Stimulated activated naive CD4-positive, alpha-beta T cell (primary cell): ENCODE data around the gene GRAMD2B.
"Not testable (repeated sequence)": the region's sequence is repeated elsewhere in the genome, so short reads cannot be mapped to it uniquely, and the experiment has no call there.

ENCODE experiments used
- DNase-seq, 6 experiments: peaks; one replicate each; lab custom pipeline; 2025; lab: John Stamatoyannopoulos, UW

Gene GRAMD2B

DNA sequence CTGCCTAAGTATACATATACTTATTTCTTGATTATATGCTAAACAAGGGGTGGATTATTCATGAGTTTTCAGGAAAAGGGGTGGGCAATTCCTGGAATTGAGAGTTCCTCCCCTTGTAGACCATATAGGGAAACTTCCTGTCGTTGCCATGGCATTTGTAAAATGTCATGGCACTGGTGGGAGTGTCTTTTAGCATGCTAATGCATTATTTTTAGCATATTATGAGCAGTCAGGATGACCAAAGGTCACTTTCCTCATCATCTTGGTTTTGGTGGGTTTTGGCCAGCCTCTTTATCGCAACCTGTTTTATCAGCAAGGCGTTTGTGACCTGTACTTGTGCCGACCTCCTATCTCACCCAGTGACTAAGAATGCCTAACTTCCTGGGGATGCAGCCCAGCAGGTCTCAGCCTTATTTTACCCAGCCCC lies 90.9 kb downstream of the GRAMD2B start:
- no peak for DNase-seq

DNA sequence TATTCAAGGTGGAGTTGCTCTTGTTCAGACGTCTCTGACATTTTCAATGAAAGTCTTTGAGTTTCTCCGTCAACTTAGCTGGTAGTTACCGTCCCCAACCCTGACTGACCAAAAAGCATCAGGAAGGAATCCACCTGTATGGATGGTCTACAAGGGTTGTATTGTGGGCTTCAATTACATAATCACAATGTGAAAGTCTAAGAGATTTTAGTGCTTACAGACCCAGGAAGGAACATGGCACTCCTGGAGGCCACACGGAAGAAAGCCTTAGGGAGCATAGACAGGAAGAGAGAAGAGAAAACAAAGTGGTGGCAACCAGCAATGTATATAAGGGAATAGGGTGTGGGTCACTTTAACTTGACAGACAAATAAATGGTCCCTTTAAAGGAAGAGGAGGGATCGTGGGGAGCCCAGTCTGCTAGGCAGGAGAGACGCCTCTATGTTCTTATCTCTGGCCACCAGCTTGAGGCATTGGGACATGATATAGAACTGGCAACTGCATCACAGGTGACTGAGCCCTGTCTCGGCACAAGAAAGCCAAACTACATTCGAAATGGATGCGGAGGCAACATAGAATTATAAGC lies 91.4 kb downstream of the GRAMD2B start:
- no peak for DNase-seq

DNA sequence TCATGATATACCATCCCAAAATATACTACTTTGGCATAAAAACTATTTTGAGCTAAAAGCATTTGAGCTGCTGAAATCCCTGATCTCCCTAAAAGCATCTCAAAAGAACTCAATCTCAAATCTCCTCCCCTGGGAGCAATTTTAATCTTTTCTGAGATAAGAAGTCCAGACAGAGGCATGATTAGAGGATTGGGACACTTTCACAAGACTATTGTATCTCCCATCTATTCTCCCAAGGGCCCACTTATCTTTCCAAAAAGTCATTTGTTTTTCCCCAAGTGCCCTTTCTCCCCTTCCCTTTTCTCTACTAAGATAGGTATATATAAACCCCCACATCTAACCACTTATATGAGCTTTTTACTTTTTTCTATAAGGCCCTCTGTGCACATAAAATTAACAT lies 92.1 kb downstream of the GRAMD2B start:
- DNase-seq: no peak

DNA sequence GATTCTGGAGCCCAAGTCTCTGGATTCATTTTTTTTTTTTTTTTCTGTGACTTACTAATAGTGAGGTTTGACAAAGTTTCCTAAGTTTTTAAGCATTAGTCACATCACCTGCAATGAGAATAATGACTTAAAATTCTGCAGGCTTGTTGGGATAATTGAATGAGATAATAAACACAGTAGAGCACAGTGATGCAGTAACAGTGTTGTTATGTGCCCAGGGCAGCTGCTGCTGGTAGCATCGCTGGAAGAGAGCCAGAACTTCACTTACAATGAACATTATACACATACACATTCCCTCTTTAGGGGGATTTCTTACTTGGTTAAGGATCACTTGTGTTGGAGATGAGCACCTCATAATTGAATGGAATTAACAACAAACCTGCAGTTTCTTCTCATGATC lies 92.9 kb downstream of the GRAMD2B start:
- no peak for DNase-seq

DNA sequence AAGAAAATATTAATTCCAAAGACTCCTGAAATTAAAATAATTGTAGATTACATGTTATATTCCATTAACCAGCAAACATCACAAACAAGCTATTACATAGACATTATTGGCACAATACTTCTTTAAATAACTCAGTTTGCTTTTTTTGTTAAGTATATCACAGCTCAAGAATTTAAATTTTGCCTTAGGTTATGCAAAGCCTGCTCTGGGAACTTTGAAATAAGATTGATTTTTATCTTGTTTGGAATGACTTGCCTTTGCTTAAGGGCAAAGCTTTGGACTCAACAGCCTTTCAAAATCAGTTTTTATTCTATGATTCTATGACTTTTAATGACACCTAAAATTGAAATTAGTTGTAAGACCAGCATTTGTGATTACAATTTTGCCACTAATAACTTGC lies 93.6 kb downstream of the GRAMD2B start:
- DNase-seq: no peak

DNA sequence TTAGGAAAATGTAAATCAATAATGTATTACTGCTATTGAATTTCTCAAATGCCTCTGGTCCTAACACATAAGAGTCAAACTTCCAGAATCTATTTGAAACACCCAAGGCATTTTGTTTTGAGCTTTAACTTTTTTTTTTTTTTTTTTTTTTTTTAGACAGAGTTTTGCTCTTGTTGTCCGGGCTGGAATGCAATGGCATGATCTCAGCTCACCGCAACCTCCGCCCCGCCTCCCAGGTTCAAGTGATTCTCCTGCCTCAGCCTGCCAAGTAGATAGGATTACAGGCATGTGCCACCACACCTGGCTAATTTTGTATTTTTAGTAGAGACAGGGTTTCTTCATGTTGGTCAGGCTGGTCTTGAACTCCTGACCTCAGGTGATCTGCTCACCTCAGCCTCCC lies 96.0 kb downstream of the GRAMD2B start:
- not testable (repeated sequence) for DNase-seq

DNA sequence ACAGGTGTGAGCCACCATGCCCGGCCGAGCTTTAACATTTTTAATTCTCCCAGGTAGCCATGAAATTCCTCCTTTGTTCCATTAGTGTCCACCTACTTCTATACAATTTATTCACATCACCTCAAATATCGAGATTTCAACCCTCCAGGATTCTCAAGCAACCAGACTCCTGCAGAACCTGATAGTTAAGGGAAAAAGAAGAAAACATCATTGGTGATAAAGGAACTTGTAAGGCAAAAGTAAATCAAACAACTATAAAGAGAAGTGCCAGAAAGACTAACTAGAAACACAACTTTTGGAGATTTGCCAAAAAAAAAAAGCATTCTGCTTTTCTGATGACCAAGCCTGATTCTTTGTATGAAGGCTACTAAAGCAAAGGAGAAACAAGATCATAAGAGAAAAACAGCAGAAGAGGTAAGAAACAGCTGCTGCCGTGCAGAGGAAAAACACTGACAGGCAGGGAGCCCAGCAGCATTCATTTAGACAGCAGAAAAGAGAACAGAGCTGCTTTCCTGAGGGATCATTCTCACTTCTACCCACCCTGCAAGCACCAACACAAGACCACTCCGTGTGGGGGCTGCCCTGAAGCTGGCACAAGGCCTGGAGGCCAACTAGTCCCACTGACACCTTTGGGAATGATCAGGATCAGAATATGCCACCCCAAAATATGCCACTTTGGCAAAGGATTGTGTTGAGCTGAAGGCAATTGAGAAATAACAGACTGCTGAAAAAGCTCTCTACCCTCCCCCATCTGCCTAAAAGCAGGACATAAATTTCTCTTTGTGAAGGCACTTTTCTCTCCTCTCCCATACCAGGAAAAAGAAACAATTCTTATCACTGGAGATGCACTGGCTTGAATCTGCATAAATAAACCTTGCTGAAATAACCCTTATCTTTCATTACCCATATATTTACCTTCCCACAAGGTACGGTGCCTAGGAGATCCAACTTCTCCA lies 96.7 kb downstream of the GRAMD2B start:
- DNase-seq: no peak

DNA sequence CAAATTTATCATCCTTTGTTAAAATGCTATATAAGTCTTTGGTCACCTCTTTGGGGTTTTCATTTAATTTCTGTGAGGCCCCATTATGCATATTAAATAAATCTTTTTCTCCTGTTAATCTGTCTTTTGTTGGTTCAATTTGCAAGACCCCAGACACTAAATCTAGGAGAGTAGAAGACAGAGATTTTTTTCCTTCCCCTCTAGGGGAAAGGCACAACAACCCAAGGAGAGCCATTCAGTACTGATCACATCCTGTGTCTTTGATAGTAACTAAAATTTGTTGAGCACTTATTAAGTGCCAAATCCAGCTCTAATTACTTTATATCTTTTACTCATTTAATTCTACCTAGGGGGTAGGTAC lies 97.4 kb downstream of the GRAMD2B start:
- DNase-seq: no peak

DNA sequence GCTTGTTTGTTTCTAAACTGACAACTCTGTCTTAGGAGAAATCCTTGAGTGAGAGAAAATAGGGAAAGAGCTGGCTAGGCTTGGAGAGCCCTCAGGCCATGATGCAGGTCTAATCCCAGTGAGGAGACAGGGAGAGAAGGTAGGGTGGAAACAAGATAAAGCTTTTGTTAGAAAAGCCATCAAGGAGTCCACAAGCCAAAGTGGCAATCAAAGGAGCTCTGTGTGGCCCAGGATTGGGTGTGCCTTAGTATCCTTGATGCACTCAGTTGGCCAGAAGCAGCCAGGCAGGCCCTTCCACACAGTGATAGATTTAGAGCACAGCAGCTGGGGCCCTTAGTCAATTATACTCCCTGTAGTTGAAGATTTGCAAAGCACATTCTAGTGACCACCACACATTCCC lies 97.9 kb downstream of the GRAMD2B start:
- no peak for DNase-seq

DNA sequence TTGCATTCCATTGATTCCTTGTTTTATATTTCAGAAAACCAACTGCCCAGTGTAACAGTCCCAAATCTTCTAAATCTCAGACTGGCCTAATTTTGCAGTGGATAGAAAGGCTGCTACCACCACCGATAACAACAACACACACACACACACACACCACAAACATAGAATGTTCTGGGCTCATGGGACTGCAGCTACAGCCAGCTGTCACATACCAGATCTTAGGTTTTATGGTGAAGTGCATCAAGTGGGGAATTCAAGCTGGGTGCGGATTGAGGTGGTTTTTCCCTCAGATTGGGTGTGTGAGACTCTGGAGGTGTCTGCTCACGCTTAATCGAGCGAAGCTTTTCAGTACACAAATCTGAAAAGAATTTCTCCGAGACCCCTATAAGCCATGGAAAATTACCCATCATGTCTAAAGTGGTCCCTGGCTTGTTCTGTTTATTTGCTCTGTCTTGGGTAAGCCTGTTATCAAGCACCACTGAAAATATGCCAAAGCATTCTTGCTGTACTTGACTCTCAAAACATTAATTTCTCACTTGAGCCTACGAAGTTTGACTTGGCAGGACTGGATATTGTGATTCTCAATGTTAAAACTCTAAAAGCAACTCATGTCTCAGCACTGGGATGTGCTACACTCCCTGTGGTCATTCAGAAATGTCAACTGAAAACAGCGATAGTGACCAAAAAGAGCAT lies 100.8 kb downstream of the GRAMD2B start:
- DNase-seq: no peak

DNA sequence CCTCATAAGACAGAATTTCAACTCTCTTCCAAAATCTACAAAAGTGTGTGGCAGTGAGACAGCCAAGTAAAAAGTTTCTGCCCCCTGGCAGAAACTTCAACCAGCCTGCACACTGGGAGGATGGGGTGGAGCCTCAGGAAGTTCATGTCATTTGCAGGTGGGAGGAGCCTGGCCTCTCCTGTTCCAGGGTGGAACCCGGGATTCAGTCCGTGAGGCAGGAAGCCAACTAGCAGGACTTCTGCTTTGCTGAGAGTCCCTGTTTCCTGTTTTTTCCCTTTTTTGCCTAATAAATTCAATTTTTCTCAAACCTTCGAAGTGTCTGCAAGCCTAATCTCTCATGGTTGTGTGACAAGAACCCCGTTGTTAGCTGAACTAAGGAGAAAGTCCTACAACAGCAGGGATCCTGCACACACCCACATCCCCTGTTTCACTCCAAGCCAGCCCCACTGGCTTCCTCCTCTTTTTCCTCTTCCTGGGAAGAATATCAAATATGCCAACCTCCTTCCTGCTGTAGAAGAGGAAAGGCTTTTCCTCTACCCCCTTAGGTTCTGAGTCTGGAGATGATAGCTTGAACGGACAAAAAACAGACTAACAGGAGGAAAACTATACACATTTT lies 102.5 kb downstream of the GRAMD2B start:
- DNase-seq: no peak

DNA sequence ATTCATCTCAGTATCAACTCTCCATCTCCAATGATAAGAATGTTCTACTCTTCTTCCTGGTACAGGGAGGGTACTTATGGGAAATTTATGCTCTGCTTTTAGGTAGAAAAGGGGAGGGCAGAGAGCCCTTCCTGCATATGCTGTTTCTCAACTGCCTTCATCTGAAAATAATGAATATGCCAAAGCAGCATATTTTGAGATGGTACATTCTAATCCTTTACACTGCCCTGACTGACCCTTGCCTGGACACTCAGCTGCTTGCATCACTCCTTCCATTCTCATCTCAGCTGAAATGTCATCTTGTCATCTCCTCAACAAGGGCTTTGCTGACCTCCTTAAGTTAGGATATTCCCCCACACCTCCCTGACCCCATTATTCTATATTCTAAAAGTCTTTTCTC lies 103.3 kb downstream of the GRAMD2B start:
- DNase-seq: no peak

DNA sequence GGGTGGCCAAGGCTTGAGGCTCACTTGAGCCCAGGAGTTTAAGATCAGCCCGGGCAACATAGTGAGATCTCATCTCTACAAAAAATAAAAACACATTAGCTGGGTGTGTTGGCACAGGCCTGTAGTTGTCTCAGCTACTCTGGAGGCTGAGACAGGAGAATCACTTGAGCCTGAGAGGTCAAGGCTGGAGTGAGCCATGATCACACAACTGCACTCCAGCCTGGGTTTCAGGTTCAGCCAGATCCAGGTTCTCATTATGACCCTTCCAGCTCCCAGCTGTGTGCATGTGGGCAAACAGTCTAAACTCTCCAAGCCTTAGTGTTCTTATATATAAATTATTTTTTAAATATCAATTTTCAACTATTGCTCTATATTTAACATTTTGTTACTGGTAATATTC lies 103.9 kb downstream of the GRAMD2B start:
- no peak for DNase-seq

DNA sequence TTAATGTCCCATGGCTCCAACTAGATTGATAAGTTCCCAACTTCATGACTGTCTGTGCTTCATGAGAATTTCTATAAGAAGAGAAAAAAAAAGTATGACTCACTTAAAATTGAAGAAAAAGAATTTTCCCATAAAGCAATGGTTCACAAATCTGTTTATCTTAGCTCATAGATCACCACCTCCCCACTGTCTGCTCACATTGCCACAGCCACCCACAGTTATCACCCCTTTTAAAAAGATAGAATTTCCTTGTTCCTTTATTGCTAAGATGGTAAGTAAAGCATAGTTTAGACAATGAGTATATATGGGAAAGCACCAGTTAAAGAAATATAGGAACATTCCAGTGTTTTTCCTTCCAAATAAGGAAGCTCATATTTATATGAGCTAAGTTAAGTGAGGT lies 104.7 kb downstream of the GRAMD2B start:
- DNase-seq: no peak

DNA sequence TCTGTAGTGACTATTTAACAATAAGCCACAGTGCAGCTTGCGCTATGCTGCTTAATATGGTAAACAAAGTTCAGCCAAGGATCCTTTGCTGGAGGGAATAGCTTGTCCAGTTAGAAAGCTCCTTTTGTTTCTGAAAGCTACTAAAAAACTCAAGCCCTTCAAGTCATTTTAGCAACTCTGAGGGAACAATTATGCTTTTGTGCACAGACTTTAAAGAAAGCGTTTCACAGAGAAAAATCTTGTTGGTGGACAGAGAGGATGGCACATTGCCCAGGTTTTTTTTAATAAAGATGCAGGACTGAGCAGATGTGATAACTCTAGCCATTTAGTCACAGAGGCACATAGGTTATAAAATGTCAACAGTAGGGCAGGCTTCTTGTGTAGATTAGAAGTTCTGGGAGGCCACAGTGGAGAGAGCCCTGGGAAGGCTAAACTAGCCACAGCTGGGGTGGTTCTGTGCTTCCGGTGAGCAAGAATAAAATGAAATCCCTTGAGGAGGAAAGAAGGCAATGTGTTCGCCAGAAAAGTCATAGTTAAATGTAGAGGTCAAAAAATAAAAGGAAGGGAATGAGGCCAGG lies 108.4 kb downstream of the GRAMD2B start:
- DNase-seq: no peak

DNA sequence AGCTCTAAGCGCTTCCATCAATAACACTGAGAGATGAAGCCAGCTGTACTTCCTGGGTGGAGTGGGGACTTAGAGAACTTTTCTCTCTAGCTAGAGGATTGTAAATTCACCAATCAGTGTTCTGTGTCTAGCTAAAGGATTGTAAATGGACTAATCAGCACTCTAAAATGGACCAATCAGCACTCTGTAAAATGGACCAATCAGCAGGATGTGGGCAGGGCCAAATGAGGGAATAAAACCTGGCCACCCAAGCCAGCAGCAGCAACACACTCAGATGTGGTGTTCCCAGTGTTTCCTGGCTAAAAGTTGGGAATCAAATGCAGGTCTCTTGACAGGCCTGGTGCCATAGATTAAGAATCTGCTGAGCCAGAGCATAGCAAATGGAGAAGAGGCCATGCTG lies 111.3 kb downstream of the GRAMD2B start:
- DNase-seq: no peak

DNA sequence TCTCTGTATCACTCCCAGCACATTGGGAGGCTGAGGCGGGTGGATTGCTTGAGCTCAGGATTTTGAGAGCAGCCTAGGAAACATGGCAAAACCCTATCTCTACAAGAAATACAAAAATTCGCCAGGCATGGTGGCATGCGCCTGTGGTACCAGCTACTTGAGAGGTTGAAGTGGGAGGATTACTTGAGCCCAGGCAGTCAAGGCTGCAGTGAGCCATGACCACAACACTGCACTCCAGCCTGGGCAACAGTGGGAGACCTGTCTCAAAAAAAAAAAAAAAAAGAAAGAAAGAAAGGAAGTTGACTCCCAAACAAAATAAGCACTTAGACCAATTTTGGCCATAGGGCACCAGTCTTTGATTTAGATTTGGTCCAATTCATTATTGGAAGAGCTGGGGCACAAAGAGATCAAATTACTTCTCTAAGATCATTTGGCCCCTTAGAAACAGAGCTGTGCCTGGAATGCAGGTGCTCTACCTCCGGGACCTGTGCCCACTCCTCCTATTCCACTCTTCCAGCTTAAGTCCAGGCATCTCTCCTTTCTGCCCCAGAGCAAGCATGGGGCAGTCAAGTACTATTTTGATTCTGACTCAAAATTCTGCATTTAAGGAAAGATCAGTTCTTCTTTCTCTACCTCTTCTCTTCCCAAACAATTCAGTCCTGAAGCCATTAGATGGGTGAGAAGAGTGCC lies 112.8 kb downstream of the GRAMD2B start:
- no peak for DNase-seq

DNA sequence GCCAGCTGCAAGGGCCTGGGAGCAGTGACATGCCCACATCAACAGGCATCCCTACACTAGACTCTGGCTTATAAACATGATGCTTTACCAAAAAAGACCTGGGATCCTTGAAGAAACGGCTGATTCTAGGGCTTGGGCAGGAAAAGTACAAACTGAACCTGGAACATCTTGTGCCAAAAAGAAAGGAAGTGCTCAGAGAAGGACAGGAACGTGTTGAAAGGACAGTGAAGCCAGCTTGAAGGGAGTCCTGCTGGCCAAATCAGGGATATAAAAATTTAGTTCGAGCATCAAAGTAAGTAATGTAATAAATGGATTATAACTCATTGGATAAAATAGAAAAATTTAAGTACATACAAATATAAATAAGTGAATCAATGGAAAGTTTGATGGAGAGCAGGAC lies 113.7 kb downstream of the GRAMD2B start:
- DNase-seq: no peak

DNA sequence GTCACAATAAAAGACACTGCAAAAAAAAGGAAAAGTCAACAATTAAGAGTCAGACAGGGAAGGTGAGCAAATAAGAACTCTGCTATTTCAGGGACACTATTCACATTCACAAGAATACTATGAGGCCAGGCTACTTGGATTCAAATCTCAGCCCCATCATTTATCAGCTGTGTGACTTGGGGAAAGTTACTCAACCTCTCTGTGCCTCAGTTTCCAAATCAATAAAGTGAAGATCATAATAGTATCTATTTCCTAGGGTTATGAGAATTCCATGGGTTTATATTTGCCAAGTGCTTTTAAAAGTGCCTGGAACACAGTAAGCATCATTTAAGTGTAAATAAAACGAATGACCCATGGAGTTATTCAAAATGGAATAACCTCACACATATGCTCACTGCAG lies 115.4 kb downstream of the GRAMD2B start:
- no peak for DNase-seq

DNA sequence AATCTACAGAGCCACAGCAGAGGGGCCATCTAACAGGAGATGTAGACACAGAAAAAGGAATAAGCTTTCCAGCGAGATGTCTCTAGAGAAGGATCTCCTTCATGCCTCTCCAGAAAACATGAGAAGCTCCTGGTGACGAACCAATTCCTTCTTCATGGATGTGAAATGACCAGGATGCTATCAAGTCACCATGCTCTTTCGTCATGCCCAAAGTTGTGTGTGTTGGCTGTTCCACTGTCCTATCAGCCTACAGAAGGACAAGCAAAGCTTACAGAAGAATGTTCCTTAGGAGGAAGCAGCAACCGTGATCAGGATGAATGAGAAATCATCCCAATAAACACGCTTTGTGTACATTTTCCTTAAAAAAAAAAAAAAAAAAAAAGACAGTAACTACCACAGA lies 117.4 kb downstream of the GRAMD2B start:
- DNase-seq: no peak

DNA sequence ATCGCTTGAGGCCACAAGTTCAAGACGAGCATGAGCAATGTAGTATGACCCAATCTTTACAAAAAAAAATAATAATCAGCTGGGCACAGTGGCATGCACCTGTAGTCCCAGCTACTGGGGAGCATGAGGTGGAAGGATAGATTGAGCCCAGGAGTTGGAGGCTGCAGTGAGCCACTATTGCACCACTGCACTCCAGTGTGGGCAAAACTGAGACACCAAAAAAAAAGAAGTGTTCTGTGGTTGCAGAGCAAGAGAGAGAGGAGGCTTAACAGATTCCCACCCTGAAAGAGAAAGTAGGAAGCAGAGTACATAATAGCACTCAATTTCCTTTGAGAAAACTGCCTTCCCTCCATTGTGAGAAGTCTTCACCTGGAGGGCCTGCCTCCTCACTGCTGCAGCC lies 119.2 kb downstream of the GRAMD2B start:
- DNase-seq: no peak

DNA sequence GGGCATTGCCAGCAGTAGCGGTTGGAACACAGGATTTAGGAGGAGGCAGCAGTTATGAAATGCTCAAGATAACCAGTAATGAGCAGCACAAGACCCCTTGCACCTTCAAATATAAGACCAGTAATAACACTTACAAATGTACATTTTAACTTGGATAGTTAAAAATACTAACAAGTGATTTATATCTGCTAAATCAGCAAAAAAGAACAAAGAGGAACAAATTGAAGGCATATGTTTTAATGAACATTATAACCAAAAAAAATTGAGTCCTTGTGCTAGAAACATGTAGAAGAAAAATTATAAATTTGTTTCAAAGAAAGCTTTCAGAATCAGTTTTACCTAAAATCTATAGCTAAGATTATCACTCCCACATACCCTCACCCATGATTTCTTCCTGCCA lies 119.8 kb downstream of the GRAMD2B start:
- DNase-seq: no peak
